GM12892 (cell line): ENCODE results near the gene FCMR.

Source experiments
- DNase-seq: peaks from one replicate; pipeline ENCODE4 v3.0.0; 2011; ENCODE audit not compliant: insufficient read length
- FAIRE-seq: peaks from 2 replicates; lab custom pipeline; 2011; peaks lifted over from hg19 to GRCh38; lab: Jason Lieb, UNC
- POLR2A ChIP-seq: IDR thresholded peaks from 2 replicates; pipeline ENCODE4 v1.6.1; 2011; ENCODE audit warnings: low read depth, low read length, control low read depth
- POLR2AphosphoS5 ChIP-seq: IDR thresholded peaks from 2 replicates; pipeline ENCODE4 v1.6.1; 2011; ENCODE audit warnings: low read depth, low read length, control low read depth
- TAF1 ChIP-seq: IDR thresholded peaks from 2 replicates; pipeline ENCODE4 v1.6.1; 2011; ENCODE audit warnings: low read depth, mild to moderate bottlenecking, control low read depth, low read length, borderline replicate concordance

The FCMR gene

DNA sequence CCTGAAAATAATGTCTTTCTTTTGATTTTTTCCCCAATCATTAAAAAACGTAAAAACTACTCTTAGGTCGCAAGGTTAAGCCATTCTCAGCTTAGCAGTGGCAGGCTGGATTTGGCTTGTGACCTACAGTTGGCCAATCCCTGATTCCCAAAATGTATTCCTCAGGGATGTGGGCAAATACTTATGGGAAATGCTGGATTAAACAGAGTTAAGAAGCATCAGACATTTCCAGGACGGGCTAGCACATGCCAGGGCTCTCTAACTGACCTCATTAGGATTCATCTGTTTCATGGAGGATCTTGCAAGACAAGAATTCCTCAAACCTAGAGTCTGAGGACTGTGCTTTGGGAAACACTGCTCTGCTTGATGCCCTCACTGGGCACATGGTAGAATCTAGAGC is 25.5 kb downstream of the FCMR start:
- TF ChIP-seq POLR2AphosphoS5 (no peak), POLR2A (no peak), TAF1 (no peak)
- no peak for DNase-seq
- no peak for FAIRE-seq

DNA sequence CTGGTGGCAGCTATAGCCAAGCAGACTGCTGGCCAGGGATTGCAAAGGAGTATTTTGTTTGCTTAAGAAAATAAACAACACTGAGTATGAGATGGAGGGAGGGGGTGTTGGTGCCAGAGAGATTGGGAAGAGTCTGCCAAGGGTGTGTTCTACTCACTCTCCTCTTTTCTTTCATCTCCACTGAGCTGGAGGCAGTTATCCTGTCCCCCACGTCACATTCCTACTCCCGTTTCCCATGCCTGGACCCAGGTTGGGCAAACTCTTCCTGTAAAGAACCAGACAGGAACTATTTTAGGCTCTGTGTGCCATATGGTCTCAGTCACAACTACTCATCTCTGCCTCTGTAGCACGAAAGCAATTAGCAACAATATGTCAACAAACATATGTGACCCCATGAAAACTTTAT is 25.9 kb downstream of the FCMR start:
- FAIRE-seq: no peak
- TF ChIP-seq POLR2AphosphoS5: no peak
- no peak for TF ChIP-seq POLR2A
- TF ChIP-seq TAF1: no peak
- DNase-seq: no peak

DNA sequence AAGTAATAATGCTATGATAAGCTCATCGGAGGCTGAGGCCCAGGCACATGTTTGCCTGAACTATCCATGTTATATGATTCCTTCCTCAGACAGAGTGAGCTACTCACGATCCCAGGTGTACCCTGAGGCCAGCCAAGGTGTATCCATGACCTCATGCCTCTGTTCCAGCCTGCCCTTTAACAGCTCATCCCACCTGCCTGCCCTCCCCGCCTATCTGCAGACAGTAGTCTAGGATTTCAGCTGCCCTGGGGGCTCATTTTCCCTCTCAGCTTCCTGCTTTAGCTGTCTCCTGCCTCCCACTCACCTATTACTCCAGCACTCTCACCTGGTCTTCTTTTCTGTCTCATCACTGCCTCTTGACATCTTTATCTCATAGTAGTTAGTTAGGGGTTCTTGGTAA is 26.4 kb downstream of the FCMR start:
- no peak for TF ChIP-seq POLR2A
- no peak for TF ChIP-seq POLR2AphosphoS5
- no peak for TF ChIP-seq TAF1
- no peak for DNase-seq
- no peak for FAIRE-seq

DNA sequence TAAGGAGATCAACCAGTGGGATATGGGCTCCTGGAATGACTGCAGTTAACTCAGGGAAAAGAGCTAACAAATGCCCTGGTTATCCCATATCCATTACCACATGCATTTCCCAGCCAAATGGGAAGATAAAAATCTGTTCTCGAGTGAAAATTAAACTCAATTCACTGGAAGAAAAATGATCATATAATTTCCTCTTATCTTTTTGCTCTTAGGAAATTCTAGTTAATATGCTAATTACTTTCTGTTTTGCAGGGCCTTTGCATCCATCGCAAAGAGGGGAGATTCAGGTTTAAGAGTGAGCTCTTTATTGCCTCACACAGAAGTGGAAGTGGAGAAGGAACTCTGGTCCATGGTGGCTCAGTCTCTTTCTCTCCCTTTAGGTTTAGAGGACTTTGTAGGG is 28.4 kb downstream of the FCMR start:
- FAIRE-seq (no peak), DNase-seq (no peak)
- TF ChIP-seq TAF1: no peak
- TF ChIP-seq POLR2A: no peak
- TF ChIP-seq POLR2AphosphoS5: no peak

DNA sequence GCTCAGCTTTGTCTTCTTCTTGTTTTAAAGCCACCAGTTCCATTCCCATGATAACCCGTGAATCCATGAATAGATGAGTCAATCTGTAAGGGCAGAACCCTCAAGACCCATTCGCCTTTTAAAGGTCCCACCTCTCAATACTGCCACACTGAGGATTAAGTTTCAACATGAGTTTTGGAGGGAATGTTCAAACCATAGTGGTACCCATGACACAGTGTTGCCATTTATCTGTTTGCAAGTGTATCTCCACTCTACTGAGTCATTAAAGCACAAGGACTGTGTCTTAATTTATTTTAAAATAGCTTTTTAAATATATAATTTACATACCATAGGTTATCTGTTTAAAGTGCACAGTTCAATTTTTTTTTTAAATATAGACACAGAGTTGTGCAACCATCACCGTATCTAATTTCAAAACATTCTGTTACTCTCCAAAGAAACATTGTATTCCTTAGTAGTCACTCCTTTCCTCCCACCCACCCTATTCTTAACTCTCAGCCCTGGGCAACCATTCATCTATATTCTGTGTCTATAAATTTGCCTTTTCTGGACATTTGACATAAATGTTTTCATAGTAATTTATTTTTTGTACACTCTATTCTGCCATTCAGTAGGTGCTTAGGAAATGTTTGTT is 29.3 kb downstream of the FCMR start:
- no peak for FAIRE-seq
- TF ChIP-seq TAF1: no peak
- no peak for TF ChIP-seq POLR2AphosphoS5
- TF ChIP-seq POLR2A: no peak
- no peak for DNase-seq

DNA sequence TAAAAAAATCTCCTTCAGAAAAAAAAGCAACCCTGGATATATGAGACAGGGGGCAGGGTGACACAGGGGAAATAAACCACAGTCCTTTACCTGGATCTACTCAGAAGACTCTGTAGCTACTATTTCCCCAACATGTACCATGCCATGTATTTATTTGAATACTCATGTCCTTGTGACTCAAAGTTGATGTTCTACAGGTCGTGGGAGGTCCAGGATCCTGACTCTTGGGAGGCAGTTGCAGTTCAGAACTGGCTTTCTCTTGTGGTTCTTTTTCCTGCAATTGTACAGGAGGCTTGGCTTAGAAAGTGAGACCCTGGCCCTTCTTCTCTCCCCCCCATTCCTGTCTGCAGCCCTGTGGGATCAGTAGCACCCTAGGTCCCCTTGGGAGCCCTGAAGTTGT is 30.3 kb downstream of the FCMR start:
- DNase-seq (no peak), FAIRE-seq (no peak)
- no peak for TF ChIP-seq POLR2A
- TF ChIP-seq TAF1: no peak
- TF ChIP-seq POLR2AphosphoS5: no peak

DNA sequence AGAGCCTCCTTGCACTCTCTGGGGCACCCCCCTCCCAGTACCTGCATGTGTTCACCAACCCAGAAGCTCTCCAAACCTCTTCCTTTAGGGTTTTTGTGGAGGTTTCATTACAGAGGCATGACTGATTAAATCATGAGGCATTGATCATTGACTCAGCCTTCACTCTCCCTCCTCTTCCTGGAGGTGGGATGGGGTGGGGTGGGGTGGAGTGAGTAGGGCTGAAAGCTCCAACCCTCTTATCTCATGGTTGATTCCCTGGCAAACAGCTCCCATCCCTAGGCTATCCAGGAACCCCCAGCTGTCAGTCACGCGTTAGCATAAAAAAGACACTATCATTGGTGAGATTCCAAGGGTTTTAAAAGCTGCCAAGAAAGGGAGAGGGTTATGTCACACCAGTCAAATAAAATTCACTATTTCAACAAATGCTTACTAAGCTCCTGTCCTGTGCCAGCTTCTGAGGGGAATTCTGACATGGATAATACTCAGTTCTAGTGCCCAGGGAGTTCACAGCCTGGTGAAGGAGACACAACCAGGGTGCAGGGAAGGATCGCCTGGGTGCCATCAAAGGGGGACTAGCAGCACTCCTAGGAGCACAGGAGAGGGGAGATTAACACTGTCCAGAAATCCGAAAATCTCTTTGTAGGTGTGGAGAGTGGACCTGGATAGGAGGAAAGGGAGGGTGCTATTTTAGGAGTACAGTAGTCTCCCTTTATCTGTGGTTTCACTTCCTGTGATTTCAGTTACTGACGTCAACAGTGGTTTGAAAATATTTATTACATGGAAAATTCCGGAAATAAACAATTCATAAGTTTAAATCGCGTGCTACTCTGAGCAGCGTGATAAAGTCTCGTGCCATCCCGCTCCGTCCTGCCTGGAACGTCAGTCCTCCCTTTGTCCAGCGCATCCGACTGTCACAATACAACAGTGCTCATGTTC is 31.3 kb downstream of the FCMR start:
- TF ChIP-seq POLR2AphosphoS5 (no peak), TAF1 (no peak), POLR2A (no peak)
- DNase-seq (no peak), FAIRE-seq (no peak)

DNA sequence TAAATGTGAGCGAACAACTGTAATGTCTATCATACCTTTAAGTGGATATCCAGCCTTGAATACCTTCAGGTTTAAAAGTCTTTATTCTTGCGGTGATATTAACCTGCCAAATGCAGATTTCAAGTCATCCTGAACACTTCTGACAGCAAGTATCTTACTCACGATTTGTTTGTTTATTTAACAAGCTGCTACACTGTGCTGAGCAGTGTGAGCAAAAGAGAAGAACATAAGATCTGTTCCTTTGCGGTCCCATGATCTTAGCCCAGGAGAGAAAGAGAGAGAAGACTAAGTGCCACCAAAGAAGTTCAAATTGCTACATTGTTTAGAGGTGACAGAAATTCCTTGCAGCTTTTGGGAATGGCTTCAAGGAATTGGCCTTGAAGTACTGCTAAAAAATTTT is 34.0 kb downstream of the FCMR start:
- no peak for DNase-seq
- no peak for FAIRE-seq
- TF ChIP-seq POLR2AphosphoS5: no peak
- no peak for TF ChIP-seq TAF1

DNA sequence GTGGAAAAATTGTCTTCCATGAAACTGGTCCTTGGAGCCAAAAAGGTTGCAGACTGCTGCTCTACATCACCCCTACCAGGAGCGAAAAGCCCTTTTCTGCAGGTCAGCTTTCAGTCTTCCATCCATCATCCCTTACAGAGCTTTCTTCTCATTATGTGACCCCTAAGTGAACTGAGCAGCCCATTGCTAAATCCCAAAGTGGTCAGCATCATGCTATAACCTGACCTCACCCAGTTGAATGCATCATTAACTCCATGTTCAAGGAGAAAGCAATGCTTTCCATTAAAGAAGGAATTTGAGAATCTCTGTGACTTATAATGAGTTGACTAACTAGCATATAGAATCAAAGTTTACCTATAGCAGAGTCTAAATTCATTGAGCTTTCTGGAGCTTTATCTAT is 34.9 kb downstream of the FCMR start:
- FAIRE-seq (no peak), DNase-seq (no peak)
- TF ChIP-seq TAF1: no peak
- TF ChIP-seq POLR2A: no peak
- no peak for TF ChIP-seq POLR2AphosphoS5

DNA sequence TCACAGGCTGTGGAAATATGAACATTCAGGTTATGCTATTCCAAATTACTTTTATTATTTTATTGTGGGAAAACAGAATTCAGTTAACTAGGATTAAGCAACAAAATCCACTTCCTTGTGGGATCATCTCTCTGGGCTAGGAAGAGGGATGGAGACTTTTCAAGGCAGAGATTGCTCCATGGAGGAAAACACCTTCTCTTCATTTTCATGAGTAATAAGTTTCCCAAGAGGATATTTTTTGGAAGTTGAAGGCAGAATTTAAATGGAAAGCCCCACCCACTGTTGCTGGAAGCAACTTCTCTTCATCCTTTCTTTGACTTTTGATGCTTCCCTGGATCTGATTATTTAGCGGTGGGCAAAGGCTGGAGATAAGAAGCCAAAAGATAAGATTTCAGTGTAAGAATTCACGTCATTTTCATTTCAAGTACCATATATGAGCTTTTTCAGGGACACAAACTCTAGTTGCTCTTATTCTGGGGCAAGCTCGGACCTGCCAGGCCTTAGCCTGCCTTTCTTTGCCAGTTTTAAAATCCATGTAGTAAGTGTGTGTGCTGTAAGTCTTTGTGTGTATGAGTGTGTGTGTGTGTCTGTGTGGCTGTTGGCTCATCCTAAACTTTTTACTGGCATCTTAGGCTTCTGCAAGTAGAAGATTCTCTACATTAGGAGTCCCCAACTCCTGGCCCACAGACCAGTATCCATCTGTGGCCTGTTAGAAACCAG is 36.2 kb downstream of the FCMR start:
- FAIRE-seq: no peak
- TF ChIP-seq POLR2AphosphoS5 (no peak), POLR2A (no peak), TAF1 (no peak)
- no peak for DNase-seq

DNA sequence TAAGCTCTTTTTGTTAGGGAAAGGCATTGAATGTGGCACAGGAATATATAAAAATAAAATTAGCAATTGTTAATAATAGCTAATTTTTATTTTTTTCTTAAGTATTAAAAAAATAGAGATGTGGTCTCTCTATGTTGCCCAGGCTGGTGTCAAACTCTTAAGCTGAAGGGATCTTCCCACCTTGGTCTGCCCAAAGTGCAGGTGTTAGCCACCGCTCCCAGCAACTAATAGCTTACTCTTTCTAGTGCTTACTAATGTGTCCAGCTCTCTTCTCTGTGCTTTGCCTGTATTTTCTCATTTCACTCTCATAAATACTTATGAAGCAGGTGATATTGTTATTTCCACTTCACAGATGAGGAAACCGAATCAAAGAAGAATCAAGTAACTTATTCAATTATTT is 37.9 kb downstream of the FCMR start:
- TF ChIP-seq POLR2AphosphoS5: no peak
- no peak for TF ChIP-seq POLR2A
- TF ChIP-seq TAF1: no peak
- FAIRE-seq (no peak), DNase-seq (no peak)

DNA sequence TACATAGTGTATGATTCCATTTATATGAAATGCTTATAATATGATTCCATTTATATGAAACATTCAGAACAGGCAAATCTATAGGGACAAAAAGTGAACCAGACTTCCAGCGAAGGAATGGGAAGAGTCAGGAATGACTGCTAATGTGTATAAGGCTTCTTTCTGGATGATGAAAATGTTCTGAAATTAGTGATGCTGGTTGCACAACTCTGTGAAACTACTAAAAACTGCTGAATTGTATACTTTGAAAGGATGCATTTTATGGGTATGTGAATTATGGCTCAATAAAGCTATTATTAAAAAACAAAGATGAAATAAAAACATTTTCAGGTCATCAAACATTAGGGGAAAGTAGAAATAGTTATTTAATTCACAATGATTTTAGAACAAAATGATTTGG is 38.6 kb downstream of the FCMR start:
- FAIRE-seq (no peak), DNase-seq (no peak)
- TF ChIP-seq POLR2A (no peak), POLR2AphosphoS5 (no peak), TAF1 (no peak)

DNA sequence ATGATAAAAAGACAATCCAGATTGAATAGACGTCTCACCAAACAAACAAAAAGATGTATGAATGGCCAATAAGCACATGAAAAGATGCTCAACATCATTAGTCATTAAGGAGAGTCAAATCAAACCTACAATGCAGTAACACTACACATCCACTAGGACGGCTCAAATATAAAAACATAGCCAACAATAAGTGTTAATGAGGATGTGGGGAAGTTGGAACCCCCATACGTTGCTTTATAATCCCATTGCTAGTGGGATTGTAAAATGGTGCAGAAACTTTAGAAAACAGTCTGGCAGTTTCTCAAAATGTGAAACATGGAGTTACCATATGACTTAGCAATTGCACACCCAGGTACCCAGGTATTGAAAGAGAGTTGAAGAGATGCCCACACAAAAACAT is 39.2 kb downstream of the FCMR start:
- no peak for DNase-seq
- TF ChIP-seq POLR2AphosphoS5 (no peak), POLR2A (no peak), TAF1 (no peak)
- FAIRE-seq: no peak
